Liver (tissue), 9 donors: ENCODE data around the gene FARS2. TPM values are rescaled to one million over a fixed set of nuclear protein-coding genes. Genes with fewer than 3 reads are reported as not detected.

Experiments used
- DNase-seq: peaks from one replicate; pipeline ENCODE4 v3.0.0-alpha.2; 2017; ENCODE audit warnings: low spot score
- H3K27ac ChIP-seq, 2 donors: one replicate each; pipeline ENCODE4 v1.7.0; 2013; ENCODE audit warnings: inconsistent platforms in 2 of 2, low read length in 2 of 2, control low read depth in 1 of 2, low read depth in 1 of 2, mild to moderate bottlenecking in 1 of 2
- H3K27me3 ChIP-seq, 4 donors: one replicate each; pipeline versions ENCODE4 v1.6.1 to v1.7.0; 2013; ENCODE audit warnings: low read length in 3 of 4, inconsistent platforms in 1 of 4, mild to moderate bottlenecking in 1 of 4, moderate library complexity in 1 of 4; ENCODE audit not compliant: control insufficient read depth in 4 of 4, insufficient read depth in 4 of 4
- H3K36me3 ChIP-seq, 4 donors: one replicate each; pipeline versions ENCODE4 v1.6.1 to v1.7.0; 2013; ENCODE audit warnings: low read length in 3 of 4, mild to moderate bottlenecking in 3 of 4, low read depth in 1 of 4, moderate library complexity in 1 of 4; ENCODE audit not compliant: control insufficient read depth in 4 of 4, insufficient read depth in 3 of 4
- H3K4me1 ChIP-seq, 4 donors: one replicate each; pipeline versions ENCODE4 v1.6.1 to v1.7.0; 2013; ENCODE audit warnings: low read length in 3 of 4, mild to moderate bottlenecking in 3 of 4, moderate library complexity in 1 of 4; ENCODE audit not compliant: control insufficient read depth in 4 of 4, insufficient read depth in 4 of 4
- H3K4me3 ChIP-seq, 3 donors: one replicate each; pipeline versions ENCODE4 v1.6.1 to v1.7.0; 2013; ENCODE audit warnings: low read length in 3 of 3, control low read depth in 1 of 3, low read depth in 1 of 3, mild to moderate bottlenecking in 1 of 3
- H3K9ac ChIP-seq, 2 donors: one replicate each; pipeline ENCODE4 v1.7.0; 2013; ENCODE audit warnings: low read length in 2 of 2, mild to moderate bottlenecking in 2 of 2, moderate library complexity in 2 of 2, control low read depth in 1 of 2, low read depth in 1 of 2
- H3K9me3 ChIP-seq, 4 donors: one replicate each; pipeline versions ENCODE4 v1.6.1 to v1.7.0; 2013; ENCODE audit warnings: low read length in 3 of 4; ENCODE audit not compliant: control insufficient read depth in 4 of 4
- EGR1 ChIP-seq, 2 donors: IDR thresholded peaks; 2 replicates each; pipeline ENCODE4 v1.6.1; 2016 to 2018; ENCODE audit warnings: antibody characterized with exemption in 2 of 2, low read depth in 2 of 2
- FOXA1 ChIP-seq: IDR thresholded peaks from 2 replicates; pipeline ENCODE4 v1.6.1; 2016; ENCODE audit warnings: antibody characterized with exemption
- FOXA2 ChIP-seq: IDR thresholded peaks from 2 replicates; pipeline ENCODE4 v1.6.1; 2016; ENCODE audit warnings: antibody characterized with exemption
- GABPA ChIP-seq, 2 donors: IDR thresholded peaks in 1 of 2; conservative IDR thresholded peaks in 1 of 2; 2 replicates each; pipeline ENCODE4 v1.6.1; 2016; ENCODE audit warnings: antibody characterized with exemption in 2 of 2, mild to moderate bottlenecking in 1 of 2, moderate library complexity in 1 of 2
- HNF4A ChIP-seq, 2 donors: conservative IDR thresholded peaks; 2 replicates each; pipeline ENCODE4 v1.6.1; 2016; ENCODE audit warnings: antibody characterized with exemption in 2 of 2, mild to moderate bottlenecking in 2 of 2
- HNF4G ChIP-seq: IDR thresholded peaks from 2 replicates; pipeline ENCODE4 v1.6.1; 2016; ENCODE audit warnings: antibody characterized with exemption
- JUND ChIP-seq, 2 donors: IDR thresholded peaks; 2 replicates each; pipeline ENCODE4 v1.6.1; 2016; ENCODE audit warnings: antibody characterized with exemption in 2 of 2
- NR2F2 ChIP-seq: IDR thresholded peaks from 2 replicates; pipeline ENCODE4 v1.6.1; 2016; ENCODE audit warnings: antibody characterized with exemption
- RAD21 ChIP-seq, 2 donors: IDR thresholded peaks; 2 replicates each; pipeline ENCODE4 v1.6.1; 2016; ENCODE audit warnings: antibody characterized with exemption in 2 of 2, mild to moderate bottlenecking in 2 of 2
- RXRA ChIP-seq, 2 donors: IDR thresholded peaks; 2 replicates each; pipeline ENCODE4 v1.6.1; 2017 to 2018; ENCODE audit warnings: antibody characterized with exemption in 2 of 2, mild to moderate bottlenecking in 1 of 2
- SP1 ChIP-seq: IDR thresholded peaks from 2 replicates; pipeline ENCODE4 v1.6.1; 2018; ENCODE audit warnings: antibody characterized with exemption, mild to moderate bottlenecking
- TAF1 ChIP-seq: conservative IDR thresholded peaks from 2 replicates; pipeline ENCODE4 v1.6.1; 2016; ENCODE audit warnings: antibody characterized with exemption, mild to moderate bottlenecking
- YY1 ChIP-seq: IDR thresholded peaks from 2 replicates; pipeline ENCODE4 v1.6.1; 2016; ENCODE audit warnings: antibody characterized with exemption, mild to moderate bottlenecking
- WGBS: extraction: QIAGEN DNeasy Blood & Tissue Kit; methylation state at CpG from one replicate; pipeline ENCODE4 v1.1.7; 2013; 5-methylcytosine and 5-hydroxymethylcytosine counted together
- polyA plus RNA-seq, 2 donors: library from polyadenylated mRNA; stranded (reverse) in 1 of 2; unstranded in 1 of 2; fragments of 200-250 nt in 1 of 2; fragments of >200 nt in 1 of 2; fragmentation: Nextera tagmentation in 1 of 2; extraction: Ambion mirVana in 1 of 2; gene quantifications; one replicate each; pipeline versions ENCODE4 v1.2.1 to v1.2.3, GENCODE V29; 2013 to 2015
- total RNA-seq, 2 donors: library from RNA; depleted of rRNA; stranded (reverse); fragments of >200 nt; gene quantifications; one replicate each; pipeline ENCODE4 v1.2.3, GENCODE V29; 2014
- TF ChIP-seq, protein P1 (sequence below): fragments of 150-350 bp; IDR thresholded peaks from 2 replicates; pipeline ENCODE4 v1.5.1; 2017; ENCODE audit warnings: improper control_type of control experiment, low read depth, low read length; ENCODE audit not compliant: missing input control
- TF ChIP-seq, protein P2 (sequence below): IDR thresholded peaks from 2 replicates; pipeline ENCODE4 v1.6.1; 2016; ENCODE audit warnings: antibody characterized with exemption
- TF ChIP-seq, protein P3 (sequence below): IDR thresholded peaks from 2 replicates; pipeline ENCODE4 v1.6.1; 2016; ENCODE audit warnings: antibody characterized with exemption, mild to moderate bottlenecking
- TF ChIP-seq, protein P4 (sequence below): IDR thresholded peaks from 2 replicates; pipeline ENCODE4 v1.6.1; 2016; ENCODE audit warnings: antibody characterized with exemption
- TF ChIP-seq, protein P5 (sequence below): IDR thresholded peaks from 2 replicates; pipeline ENCODE4 v1.6.1; 2016; ENCODE audit warnings: antibody characterized with exemption
- donor health status: healthy.
- donor health status: healthy.
- donor health status: healthy.
- donor health status: healthy.
- donor health status: healthy.

FARS2 gene
- total and polyA plus RNA-seq, 4 donors = 7.8 to 25.9 (median 11.2) TPM

DNA sequence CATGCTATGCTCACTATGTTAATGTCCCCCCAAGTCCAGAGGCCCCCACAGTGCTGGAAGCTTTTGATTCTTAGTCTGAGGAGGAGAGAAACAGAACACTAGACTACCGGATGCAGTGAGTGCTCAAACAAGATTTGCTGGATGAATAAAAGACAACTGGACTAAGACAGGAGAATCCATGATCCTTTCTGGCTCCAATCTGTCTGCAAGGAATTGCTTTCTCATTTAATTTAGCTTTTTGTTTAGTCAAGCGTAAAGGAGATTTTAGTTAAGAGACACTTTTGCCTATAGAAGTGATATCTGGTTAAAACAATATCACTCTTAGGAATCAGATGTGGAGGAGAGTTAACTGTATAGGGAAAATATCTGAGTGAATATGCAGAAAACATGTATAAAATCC lies 14.1 kb upstream of the FARS2 start:
- Histone ChIP-seq H3K9me3 (no peaks in the 10 kb centered on the region), H3K36me3 (peaks cover 0 to 2% (median 0%) of the 10 kb centered on the region in 4 donors), H3K27ac (no peak overlapping the region), H3K4me1 (peaks cover 0 to 3% (median under 1%) of the 10 kb centered on the region in 4 donors), H3K27me3 (no peaks in the 10 kb centered on the region), H3K9ac (no peak overlapping the region), H3K4me3 (no peak overlapping the region)
- TF ChIP-seq FOXA2 (no peak), RXRA (IDR thresholded peaks at IDR 0.05) (no peak), GABPA (IDR thresholded peaks at IDR 0.05 in 1 of 2, conservative IDR thresholded peaks at IDR 0.05 in 1 of 2) (no peak), HNF4A (conservative IDR thresholded peaks at IDR 0.05) (no peak), RAD21 (IDR thresholded peaks at IDR 0.05) (no peak), HNF4G (no peak), JUND (IDR thresholded peaks at IDR 0.05) (no peak), NR2F2 (no peak), YY1 (no peak), EGR1 (IDR thresholded peaks at IDR 0.05; ENCODE audit: low read depth in 2 of 2) (no peak), FOXA1 (no peak)
- TF ChIP-seq, protein P1, sequence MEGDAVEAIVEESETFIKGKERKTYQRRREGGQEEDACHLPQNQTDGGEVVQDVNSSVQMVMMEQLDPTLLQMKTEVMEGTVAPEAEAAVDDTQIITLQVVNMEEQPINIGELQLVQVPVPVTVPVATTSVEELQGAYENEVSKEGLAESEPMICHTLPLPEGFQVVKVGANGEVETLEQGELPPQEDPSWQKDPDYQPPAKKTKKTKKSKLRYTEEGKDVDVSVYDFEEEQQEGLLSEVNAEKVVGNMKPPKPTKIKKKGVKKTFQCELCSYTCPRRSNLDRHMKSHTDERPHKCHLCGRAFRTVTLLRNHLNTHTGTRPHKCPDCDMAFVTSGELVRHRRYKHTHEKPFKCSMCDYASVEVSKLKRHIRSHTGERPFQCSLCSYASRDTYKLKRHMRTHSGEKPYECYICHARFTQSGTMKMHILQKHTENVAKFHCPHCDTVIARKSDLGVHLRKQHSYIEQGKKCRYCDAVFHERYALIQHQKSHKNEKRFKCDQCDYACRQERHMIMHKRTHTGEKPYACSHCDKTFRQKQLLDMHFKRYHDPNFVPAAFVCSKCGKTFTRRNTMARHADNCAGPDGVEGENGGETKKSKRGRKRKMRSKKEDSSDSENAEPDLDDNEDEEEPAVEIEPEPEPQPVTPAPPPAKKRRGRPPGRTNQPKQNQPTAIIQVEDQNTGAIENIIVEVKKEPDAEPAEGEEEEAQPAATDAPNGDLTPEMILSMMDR = no peak
- TF ChIP-seq, protein P2, sequence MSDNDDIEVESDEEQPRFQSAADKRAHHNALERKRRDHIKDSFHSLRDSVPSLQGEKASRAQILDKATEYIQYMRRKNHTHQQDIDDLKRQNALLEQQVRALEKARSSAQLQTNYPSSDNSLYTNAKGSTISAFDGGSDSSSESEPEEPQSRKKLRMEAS = no peak
- TF ChIP-seq, protein P3, sequence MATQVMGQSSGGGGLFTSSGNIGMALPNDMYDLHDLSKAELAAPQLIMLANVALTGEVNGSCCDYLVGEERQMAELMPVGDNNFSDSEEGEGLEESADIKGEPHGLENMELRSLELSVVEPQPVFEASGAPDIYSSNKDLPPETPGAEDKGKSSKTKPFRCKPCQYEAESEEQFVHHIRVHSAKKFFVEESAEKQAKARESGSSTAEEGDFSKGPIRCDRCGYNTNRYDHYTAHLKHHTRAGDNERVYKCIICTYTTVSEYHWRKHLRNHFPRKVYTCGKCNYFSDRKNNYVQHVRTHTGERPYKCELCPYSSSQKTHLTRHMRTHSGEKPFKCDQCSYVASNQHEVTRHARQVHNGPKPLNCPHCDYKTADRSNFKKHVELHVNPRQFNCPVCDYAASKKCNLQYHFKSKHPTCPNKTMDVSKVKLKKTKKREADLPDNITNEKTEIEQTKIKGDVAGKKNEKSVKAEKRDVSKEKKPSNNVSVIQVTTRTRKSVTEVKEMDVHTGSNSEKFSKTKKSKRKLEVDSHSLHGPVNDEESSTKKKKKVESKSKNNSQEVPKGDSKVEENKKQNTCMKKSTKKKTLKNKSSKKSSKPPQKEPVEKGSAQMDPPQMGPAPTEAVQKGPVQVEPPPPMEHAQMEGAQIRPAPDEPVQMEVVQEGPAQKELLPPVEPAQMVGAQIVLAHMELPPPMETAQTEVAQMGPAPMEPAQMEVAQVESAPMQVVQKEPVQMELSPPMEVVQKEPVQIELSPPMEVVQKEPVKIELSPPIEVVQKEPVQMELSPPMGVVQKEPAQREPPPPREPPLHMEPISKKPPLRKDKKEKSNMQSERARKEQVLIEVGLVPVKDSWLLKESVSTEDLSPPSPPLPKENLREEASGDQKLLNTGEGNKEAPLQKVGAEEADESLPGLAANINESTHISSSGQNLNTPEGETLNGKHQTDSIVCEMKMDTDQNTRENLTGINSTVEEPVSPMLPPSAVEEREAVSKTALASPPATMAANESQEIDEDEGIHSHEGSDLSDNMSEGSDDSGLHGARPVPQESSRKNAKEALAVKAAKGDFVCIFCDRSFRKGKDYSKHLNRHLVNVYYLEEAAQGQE = no peak
- no peak for DNase-seq
- 98% methylated on average over 2 of the region's 2 CpGs for WGBS

DNA sequence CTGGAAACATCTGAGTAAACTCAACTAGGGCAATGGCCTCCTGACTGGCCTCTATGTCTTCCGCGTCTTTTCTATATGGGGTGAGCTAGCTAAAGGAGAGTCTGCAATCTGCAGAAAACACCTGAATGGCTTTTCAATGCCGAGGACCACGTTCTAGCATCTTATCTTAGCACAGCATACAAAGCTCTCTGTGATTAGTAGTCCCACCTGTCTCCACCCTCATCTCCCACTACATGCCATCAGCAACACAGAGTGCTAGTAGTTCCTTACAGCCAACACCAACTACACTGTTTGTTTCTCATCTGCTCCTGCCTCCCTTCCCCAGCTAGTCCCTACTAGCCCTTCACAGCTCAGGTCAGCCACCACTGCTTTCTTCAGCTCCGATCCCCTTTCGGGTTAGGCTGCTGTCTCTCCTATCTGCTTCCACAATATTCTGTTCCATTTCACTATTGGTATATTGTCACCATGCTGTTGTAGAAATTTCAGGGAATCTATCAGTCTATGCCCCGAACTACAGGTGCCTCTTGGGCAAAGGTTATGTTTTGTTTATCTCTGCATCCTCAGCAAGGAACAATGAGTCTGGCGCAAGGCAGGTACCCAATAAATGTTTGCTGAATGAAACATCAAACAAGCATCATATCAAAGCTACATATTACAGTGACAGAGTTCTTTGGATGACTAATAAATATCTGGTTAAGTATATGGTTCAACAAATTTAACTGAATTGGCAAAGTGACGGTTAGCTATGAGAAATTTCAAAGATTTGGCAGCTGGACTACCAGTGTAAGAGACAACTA lies 12.8 kb upstream of the FARS2 start:
- Histone ChIP-seq H3K36me3 (peaks cover 0 to 2% (median 0%) of the 10 kb centered on the region in 4 donors), H3K27me3 (no peaks in the 10 kb centered on the region), H3K9ac (no peak overlapping the region), H3K27ac (no peak overlapping the region), H3K4me3 (no peak overlapping the region), H3K4me1 (peaks cover 0 to 3% (median under 1%) of the 10 kb centered on the region in 4 donors), H3K9me3 (no peaks in the 10 kb centered on the region)
- no peak for DNase-seq
- WGBS = 85% methylated on average over 9 of the region's 9 CpGs
- TF ChIP-seq, protein P4, sequence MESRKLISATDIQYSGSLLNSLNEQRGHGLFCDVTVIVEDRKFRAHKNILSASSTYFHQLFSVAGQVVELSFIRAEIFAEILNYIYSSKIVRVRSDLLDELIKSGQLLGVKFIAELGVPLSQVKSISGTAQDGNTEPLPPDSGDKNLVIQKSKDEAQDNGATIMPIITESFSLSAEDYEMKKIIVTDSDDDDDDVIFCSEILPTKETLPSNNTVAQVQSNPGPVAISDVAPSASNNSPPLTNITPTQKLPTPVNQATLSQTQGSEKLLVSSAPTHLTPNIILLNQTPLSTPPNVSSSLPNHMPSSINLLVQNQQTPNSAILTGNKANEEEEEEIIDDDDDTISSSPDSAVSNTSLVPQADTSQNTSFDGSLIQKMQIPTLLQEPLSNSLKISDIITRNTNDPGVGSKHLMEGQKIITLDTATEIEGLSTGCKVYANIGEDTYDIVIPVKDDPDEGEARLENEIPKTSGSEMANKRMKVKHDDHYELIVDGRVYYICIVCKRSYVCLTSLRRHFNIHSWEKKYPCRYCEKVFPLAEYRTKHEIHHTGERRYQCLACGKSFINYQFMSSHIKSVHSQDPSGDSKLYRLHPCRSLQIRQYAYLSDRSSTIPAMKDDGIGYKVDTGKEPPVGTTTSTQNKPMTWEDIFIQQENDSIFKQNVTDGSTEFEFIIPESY = no peak
- TF ChIP-seq JUND (IDR thresholded peaks at IDR 0.05) (no peak), HNF4A (conservative IDR thresholded peaks at IDR 0.05) (no peak), YY1 (no peak), GABPA (IDR thresholded peaks at IDR 0.05 in 1 of 2, conservative IDR thresholded peaks at IDR 0.05 in 1 of 2) (no peak), NR2F2 (no peak), FOXA2 (no peak), TAF1 (no peak), EGR1 (IDR thresholded peaks at IDR 0.05; ENCODE audit: low read depth in 2 of 2) (no peak), RXRA (IDR thresholded peaks at IDR 0.05) (no peak), SP1 (no peak)
- TF ChIP-seq, protein P5, sequence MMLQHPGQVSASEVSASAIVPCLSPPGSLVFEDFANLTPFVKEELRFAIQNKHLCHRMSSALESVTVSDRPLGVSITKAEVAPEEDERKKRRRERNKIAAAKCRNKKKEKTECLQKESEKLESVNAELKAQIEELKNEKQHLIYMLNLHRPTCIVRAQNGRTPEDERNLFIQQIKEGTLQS = no peak
- TF ChIP-seq, protein P3 = no peak
